ENCODE results near the gene CCDC89.

CCDC89 gene

GRCh38 chr11:85647604-85648299 lies 38.2 kb downstream of the CCDC89 start, which contains the start of gene TMEM126A:
TSS of gene TMEM126A (plus strand) at chr11:85647967. CDS start at chr11:85650256, 2,289 bp downstream.
- Histone ChIP-seq H3K27ac (ENCODE audit: low read depth, low read length, severe bottlenecking) (peak within 1 kb of the TSS; percentile 68), H3K9me3 (ENCODE audit: control insufficient read depth, low read length) (no peaks in the 10 kb centered on the region), H3K4me3 (ENCODE audit: extremely low read depth, insufficient read depth, low read length, poor library complexity, severe bottlenecking) (peak within 1 kb of the TSS; percentile 63), H3K36me3 (ENCODE audit: control insufficient read depth, insufficient read depth, low read length) (peaks cover 11% of the 10 kb centered on the region), H3K4me1 (ENCODE audit: control insufficient read depth, insufficient read depth, low read length, poor library complexity, severe bottlenecking) (no peaks in the 10 kb centered on the region)
- 0 to 1% methylated on average over 25 of the region's 33 CpGs for WGBS, 2 experiments (ENCODE audit: insufficient coverage in 2 of 2)

GRCh38 chr11:85647078-85647477 lies 38.9 kb downstream of the CCDC89 start:
- H3K4me3 ChIP-seq (ENCODE audit: extremely low read depth, insufficient read depth, low read length, poor library complexity, severe bottlenecking): peak overlapping the region; percentile 63
- no peaks in the 10 kb centered on the region for H3K9me3 ChIP-seq (ENCODE audit: control insufficient read depth, low read length)
- H3K4me1 ChIP-seq (ENCODE audit: control insufficient read depth, insufficient read depth, low read length, poor library complexity, severe bottlenecking): no peaks in the 10 kb centered on the region
- WGBS, 2 experiments (ENCODE audit: insufficient coverage in 2 of 2): 93% methylated on average over 2 of the region's 2 CpGs; no CpG with 5 or more reads in 1 of the 2 experiments
- peak overlapping the region; percentile 62 for H3K27ac ChIP-seq (ENCODE audit: low read depth, low read length, severe bottlenecking)
- H3K36me3 ChIP-seq (ENCODE audit: control insufficient read depth, insufficient read depth, low read length): peaks cover 11% of the 10 kb centered on the region

GRCh38 chr11:85643191-85643614 lies 42.8 kb downstream of the CCDC89 start:
- no peak overlapping the region for H3K4me3 ChIP-seq (ENCODE audit: extremely low read depth, insufficient read depth, low read length, poor library complexity, severe bottlenecking)

GRCh38 chr11:85634747-85635146 lies 51.2 kb downstream of the CCDC89 start:
- no peak overlapping the region for H3K27ac ChIP-seq (ENCODE audit: low read depth, low read length, severe bottlenecking)
- H3K4me1 ChIP-seq (ENCODE audit: control insufficient read depth, insufficient read depth, low read length, poor library complexity, severe bottlenecking): peaks cover 4% of the 10 kb centered on the region
- WGBS, 2 experiments (ENCODE audit: insufficient coverage in 2 of 2): no CpG with 5 or more reads among the region's 3 CpGs
- peaks cover 37% of the 10 kb centered on the region for H3K36me3 ChIP-seq (ENCODE audit: control insufficient read depth, insufficient read depth, low read length)
- H3K4me3 ChIP-seq (ENCODE audit: extremely low read depth, insufficient read depth, low read length, poor library complexity, severe bottlenecking): no peak overlapping the region
- H3K9me3 ChIP-seq (ENCODE audit: control insufficient read depth, low read length): no peaks in the 10 kb centered on the region

More at GRCh38 chr11:85643191-85643614, 42.8 kb downstream of the CCDC89 start:
- Histone ChIP-seq H3K36me3 (ENCODE audit: control insufficient read depth, insufficient read depth, low read length) (peaks cover 3% of the 10 kb centered on the region), H3K27ac (ENCODE audit: low read depth, low read length, severe bottlenecking) (no peak overlapping the region), H3K4me1 (ENCODE audit: control insufficient read depth, insufficient read depth, low read length, poor library complexity, severe bottlenecking) (no peaks in the 10 kb centered on the region), H3K9me3 (ENCODE audit: control insufficient read depth, low read length) (no peaks in the 10 kb centered on the region)
- 81% methylated on average over 2 of the region's 2 CpGs; no CpG with 5 or more reads in 1 of the 2 experiments for WGBS, 2 experiments (ENCODE audit: insufficient coverage in 2 of 2)

Data from mesodermal cell (in vitro differentiated cells).